HG03196 (cell line): ENCODE data around the gene UIMC1.
"Not testable (repeated sequence)": the region's sequence is repeated elsewhere in the genome, so short reads cannot be mapped to it uniquely, and the experiment has no call there.

Experiments
- ATAC-seq: cut with Tn5 transposase; IDR thresholded peaks from one replicate; pipeline ENCODE4 v1.9.1; 2021; ENCODE audit not compliant: unreplicated experiment

UIMC1 gene

GRCh38 chr5:177006265-177006972 is at the start of gene UIMC1:
Gene UIMC1, minus strand, starts transcription at chr5:177006779. Its CDS starts 24,164 bp downstream, at chr5:176982615.
- ATAC-seq: peak; percentile 80

GRCh38 chr5:177049285-177049684 is 42.7 kb upstream of the UIMC1 start:
- no peak for ATAC-seq

DNA sequence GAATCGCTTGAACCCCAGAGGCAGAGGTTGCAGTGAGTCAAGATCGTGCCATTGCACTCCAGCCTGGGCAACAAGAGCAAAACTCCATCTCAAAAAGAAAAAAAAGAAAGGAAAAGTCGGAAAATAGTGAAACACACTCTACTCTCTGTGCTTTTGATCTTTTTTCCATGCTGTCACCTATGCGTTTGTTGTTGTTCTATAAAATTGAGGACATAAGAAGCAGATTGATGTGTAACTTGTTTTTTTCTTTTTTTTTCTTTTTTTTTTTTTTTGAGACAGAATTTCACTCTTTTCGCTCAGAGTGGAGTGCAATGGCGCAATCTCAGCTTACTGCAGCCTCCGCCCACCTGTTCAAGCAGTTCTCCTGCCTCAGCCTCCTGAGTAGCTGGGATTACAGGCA is 42.0 kb upstream of the UIMC1 start:
- ATAC-seq: not testable (repeated sequence)

DNA sequence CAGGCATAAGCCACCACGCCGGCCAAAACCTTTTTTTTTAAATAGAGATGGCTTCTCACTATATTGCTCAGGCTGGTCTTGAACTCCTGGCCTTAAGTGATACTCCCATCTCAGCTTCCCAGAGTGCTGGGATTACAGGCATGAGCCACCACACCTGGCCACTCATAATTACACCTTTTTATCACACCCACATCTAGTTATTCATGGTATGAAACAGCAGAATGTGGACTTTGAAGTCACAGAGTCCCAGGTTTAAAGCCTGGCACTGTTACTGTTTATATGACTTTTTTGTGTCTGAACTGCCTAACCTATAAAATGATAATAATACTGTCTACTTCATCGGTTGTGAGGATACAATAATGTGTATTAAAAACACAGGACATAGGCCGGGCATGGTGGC is 39.1 kb upstream of the UIMC1 start:
- ATAC-seq: no peak

DNA sequence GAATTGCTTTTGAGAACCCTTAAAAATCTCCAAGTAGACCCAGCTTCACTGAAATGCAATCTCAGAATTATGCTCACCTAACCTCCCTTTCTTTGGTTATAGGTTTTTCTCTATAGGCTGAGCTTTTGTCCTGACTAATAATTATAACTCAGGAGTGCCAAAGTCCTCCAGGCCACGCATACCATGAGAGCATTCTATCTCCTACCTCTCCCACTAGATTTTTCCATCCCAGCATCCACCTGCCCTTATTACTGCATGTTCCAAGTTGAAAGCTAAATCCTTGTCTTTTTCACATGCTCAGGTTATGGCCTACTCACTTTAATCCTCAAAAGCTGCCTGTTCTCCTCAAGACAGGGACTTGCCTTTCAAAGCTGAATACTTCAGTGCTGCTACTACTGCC is 38.1 kb upstream of the UIMC1 start:
- no peak for ATAC-seq

GRCh38 chr5:177043958-177044357 is 37.4 kb upstream of the UIMC1 start:
- no peak for ATAC-seq

DNA sequence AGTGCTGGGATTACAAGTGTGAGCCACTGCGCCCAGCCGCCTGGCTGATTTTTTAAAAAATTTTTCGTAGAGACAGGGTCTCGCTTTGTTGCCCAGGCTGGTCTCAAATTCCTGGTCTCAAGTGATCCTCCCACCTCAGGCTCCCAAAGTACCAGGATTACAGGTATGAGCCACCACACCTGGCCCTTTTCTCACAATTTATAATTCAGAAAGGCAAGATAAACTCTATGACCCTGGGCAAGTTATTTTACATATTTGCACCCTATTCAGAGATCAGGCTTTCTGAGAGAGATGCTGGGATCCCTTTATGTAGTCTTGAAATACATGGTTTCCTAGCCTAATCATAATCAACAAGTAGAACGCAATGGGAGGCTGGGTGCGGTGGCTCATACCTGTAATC is 36.5 kb upstream of the UIMC1 start:
- no peak for ATAC-seq

DNA sequence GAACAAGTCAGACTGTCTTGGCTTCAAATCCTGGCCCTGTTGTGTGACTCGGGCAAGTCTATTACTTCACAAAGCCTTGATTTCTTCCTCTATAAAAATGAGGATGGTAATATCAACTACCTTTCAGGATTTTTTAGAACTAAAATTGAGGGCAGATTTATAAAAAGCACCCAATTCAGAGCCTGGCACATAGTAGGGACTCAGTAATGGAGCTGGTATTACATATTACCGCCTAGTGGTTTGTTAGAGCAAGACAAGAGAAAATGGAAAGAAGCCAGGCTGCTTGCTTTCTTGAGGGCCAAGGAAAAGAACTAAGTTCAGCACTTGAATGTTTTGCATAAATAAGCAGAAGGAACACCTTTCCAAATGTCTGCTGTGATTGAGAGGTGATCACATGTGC is 35.4 kb upstream of the UIMC1 start:
- no peak for ATAC-seq

GRCh38 chr5:177040814-177041420 is 34.3 kb upstream of the UIMC1 start:
- no peak for ATAC-seq

DNA sequence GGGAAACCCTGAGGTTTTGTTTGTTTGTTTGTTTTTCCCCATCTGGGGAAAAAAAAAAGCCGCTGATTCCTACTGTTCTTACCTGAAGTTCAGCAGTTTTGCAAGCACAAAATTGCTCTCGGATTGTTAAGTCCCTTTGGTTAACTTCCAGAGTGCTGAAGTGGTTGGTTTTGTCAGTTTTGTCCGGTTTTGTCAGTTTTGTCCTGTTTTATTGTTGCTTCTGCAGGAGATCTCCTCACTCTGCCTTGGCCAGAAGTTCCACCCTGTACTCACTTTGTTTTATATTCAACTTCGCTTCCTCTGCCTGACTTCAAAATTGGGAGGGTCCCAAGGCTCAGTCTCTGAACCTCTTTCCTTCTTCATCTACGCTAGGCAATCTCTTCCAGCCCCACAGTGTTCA is 30.3 kb upstream of the UIMC1 start:
- ATAC-seq: no peak

- ATAC-seq: no peak
Measured at GRCh38 chr5:177036443-177036842, 29.9 kb upstream of the UIMC1 start.

DNA sequence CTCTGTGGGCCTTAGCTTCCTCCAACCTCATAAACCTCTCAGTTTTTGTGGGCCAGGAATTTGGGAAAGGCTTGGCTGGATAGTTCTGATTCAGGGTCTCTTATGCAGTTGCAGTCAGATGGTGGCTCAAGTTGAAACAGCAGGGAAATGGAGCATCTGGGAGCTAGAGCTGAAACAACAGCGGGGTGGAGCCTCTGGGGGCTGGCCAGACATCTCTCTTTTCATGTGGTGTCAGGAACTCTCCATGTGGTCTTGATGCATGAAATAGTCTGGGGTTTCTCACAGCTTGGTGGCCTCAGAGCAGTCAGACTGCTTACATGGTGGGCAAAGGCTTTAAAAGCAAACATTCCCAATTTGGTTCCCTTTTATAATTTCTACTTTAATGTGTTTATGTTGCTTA is 29.4 kb upstream of the UIMC1 start:
- no peak for ATAC-seq

- ATAC-seq: no peak
Measured at GRCh38 chr5:177029498-177029897, 22.9 kb upstream of the UIMC1 start.

DNA sequence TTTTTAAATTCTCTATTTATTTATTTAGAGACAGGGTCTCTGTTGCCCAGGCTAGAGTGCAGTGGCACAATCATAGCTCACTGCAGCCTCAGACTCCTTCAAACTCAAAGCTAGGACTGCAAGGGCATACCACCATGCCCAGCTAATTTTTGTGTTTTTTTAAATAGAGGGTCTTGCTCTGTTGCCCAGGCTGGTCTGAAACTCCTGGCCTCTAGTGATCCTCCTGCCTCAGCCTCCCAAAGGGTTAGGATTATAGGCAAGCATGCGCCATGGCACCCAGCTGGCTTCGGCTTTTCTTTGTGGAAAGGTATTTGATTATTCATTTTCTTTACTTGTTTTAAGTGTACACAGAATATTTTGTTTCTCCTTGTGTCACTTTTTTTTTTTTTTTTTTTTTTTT is 21.1 kb upstream of the UIMC1 start:
- ATAC-seq: no peak

GRCh38 chr5:177025101-177025601 is 18.6 kb upstream of the UIMC1 start:
- ATAC-seq: no peak

DNA sequence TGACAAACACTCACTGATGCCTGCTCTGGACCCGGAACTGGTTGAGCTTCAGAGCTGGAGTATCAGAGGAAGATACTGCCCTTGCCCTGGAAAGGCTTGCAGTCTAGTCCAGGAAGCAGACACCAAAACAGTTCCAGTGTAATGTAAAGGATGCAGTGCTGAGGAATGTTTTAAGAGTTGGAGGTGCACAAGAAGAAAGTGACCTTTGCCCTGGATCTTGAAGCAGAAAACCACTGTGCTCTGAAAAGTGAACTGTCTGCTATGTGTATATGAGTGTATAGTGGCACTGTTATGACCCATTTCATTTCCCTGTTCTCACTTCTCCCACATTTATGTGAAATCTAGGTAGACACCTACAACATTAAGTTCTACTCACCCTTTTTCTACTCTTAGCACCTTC is 18.0 kb upstream of the UIMC1 start:
- ATAC-seq: no peak

- peak; percentile 15 for ATAC-seq
Measured at GRCh38 chr5:177023303-177023664, 16.7 kb upstream of the UIMC1 start.

- ATAC-seq: peak; percentile 85
Measured at GRCh38 chr5:177022386-177023302, 16.1 kb upstream of the UIMC1 start, which contains the start of gene ZNF346. Gene ZNF346, plus strand, starts transcription at chr5:177022696. Its CDS starts 43 bp downstream, at chr5:177022739.

DNA sequence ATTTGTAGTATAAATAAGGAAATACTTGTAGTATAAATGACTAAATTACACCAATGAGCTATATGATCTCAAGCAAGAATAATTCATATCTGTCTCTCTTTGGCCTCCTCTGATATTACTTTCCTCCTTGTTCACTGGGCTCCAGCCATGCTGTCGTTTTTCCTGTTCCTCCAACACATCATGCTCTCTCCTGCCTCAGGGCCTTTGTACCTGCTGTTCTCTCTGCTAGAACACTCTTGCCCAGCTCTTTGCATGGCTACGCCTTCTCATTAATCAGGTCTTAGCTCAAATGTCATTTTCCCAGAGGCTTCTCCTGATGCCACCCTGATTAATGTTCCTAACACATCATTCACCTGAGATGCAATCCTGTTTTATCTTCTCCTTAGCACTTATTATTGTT is 13.5 kb upstream of the UIMC1 start:
- ATAC-seq: no peak

- ATAC-seq: no peak
Measured at GRCh38 chr5:177018341-177018740, 11.8 kb upstream of the UIMC1 start.

GRCh38 chr5:177015156-177015555 is 8.6 kb upstream of the UIMC1 start:
- no peak for ATAC-seq

- ATAC-seq: no peak
Measured at GRCh38 chr5:177010153-177010552, 3.6 kb upstream of the UIMC1 start.
